H7 (cell line): ENCODE data around the gene TOGARAM1. TPM values are rescaled to one million over a fixed set of nuclear protein-coding genes. Genes with fewer than 3 reads are reported as not detected.

ENCODE experiments used
- DNase-seq: peaks from one replicate; pipeline ENCODE4 v3.0.0; 2012
- H3K27me3 ChIP-seq: 2 replicates; pipeline ENCODE4 v1.6.0; 2011; ENCODE audit warnings: mild to moderate bottlenecking, low read length; ENCODE audit not compliant: control insufficient read depth, insufficient read depth
- H3K36me3 ChIP-seq: replicated peaks from 2 replicates; pipeline ENCODE4 v1.5.1; 2011; ENCODE audit warnings: low read length; ENCODE audit not compliant: control insufficient read depth, insufficient read depth
- H3K4me3 ChIP-seq: 2 replicates; pipeline ENCODE4 v1.5.1; 2011; ENCODE audit warnings: low read depth, mild to moderate bottlenecking, control low read depth, low read length, moderate library complexity; ENCODE audit not compliant: insufficient read depth
- total RNA-seq: library from RNA; depleted of rRNA; stranded (reverse); fragments of >200 nt; shearing (Covaris generic); gene quantifications from 2 replicates; pipeline ENCODE4 v1.2.3, GENCODE V29; 2014

Gene TOGARAM1
- total RNA-seq, 1 experiment from 2014 or later, result 4.7 TPM

- Histone ChIP-seq H3K27me3 (no peaks in the 10 kb centered on the region), H3K36me3 (no peaks in the 10 kb centered on the region; the same call in 1 of the 2 replicates), H3K4me3 (no peak overlapping the region)
- no peak for DNase-seq
These were observed 82.6 kb downstream of the TOGARAM1 start for GRCh38 chr14:45044638-45045037.

DNA sequence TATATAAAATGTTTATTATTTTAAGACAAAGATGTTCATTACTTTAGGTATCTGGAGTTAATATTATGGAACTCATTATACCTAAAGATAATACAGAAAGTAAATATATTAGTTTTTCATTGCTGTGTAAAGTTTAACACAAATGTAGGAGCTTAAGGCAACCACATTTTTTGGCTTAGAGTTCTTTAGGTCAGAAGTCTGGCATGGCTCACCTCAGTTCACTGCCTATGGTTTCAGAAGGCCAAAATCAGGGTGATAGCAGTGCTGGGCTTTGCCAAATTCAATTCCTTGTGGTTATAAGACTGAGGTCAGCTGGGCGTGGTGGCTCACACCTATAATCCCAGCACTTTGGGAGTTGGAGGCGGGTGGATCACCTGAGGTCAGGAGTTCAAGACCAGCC, 86.4 kb downstream of the TOGARAM1 start:
- H3K27me3 ChIP-seq, result no peaks in the 10 kb centered on the region
- no peak overlapping the region for H3K4me3 ChIP-seq
- no peak for DNase-seq
- no peaks in the 10 kb centered on the region; the same call in 1 of the 2 replicates for H3K36me3 ChIP-seq

DNA sequence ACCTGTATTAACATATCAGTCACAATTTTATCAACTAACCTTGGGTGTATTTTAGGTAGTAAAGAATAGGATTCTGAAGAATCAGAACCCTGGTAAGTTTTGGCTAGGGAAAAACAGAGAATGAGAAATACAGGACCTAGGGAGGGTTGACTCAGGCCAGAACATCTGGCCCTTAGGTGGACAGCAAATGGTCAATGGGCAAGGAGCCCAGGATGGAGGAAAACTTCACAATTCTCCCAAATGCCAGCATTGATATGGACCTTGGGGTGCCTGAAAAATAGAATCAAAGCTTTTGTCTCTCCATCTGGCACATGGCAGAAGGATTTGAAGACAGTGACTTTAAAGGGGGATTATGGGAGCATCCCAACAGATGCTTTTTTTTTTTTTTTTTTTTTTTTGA, 89.2 kb downstream of the TOGARAM1 start:
- Histone ChIP-seq H3K4me3 (no peak overlapping the region), H3K27me3 (no peaks in the 10 kb centered on the region), H3K36me3 (no peaks in the 10 kb centered on the region; the same call in none of the 2 replicates)
- no peak for DNase-seq

DNA sequence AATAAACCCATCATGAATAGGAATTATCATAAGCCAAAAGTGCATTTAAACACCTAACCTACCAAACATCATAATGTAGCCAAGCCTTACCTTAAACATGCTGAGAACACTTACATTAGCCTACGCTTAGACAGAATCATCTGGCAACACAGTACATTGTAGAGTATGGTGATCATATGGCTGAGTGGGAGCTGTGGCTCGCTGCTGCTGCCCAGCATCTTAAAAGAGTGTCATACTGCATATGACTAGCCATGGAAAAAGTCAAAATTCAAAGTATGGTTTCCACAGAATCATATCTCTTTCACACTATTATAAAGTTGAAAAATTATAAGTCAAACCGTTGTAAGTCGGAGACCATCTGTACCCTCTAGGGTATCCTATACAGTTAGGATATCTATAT, 89.9 kb downstream of the TOGARAM1 start:
- no peak for DNase-seq
- Histone ChIP-seq H3K27me3 (no peaks in the 10 kb centered on the region), H3K4me3 (no peak overlapping the region), H3K36me3 (no peaks in the 10 kb centered on the region; the same call in 1 of the 2 replicates)

- DNase-seq, result no peak
- H3K27me3 ChIP-seq, result no peaks in the 10 kb centered on the region
- no peaks in the 10 kb centered on the region; the same call in 1 of the 2 replicates for H3K36me3 ChIP-seq
- H3K4me3 ChIP-seq, result no peak overlapping the region
These were observed 95.4 kb downstream of the TOGARAM1 start for GRCh38 chr14:45057349-45057748.

GRCh38 chr14:45057881-45058364, 95.9 kb downstream of the TOGARAM1 start:
- no peak for DNase-seq
- Histone ChIP-seq H3K27me3 (no peaks in the 10 kb centered on the region), H3K4me3 (no peak overlapping the region), H3K36me3 (no peaks in the 10 kb centered on the region; the same call in 1 of the 2 replicates)

DNA sequence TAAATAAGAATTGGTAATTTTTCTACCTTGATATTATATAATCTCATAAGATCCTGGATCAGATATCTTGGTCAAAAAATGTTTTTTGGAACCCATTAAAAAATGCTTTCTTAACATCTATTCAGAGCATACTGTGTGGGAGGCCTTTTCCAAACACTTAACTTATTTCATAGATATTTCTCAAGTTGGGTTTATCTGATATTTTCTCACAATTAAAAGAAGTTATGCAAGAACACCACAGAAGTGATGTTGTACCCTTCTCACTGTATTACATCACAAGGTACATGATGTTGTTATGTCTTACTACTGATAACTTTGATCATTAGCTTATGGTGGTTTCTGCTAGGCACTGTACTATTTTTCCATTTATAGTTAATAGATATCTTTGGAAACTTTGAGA, 98.6 kb downstream of the TOGARAM1 start:
- no peaks in the 10 kb centered on the region for H3K36me3 ChIP-seq
- no peaks in the 10 kb centered on the region for H3K27me3 ChIP-seq
- DNase-seq, result no peak
- no peak overlapping the region for H3K4me3 ChIP-seq

DNA sequence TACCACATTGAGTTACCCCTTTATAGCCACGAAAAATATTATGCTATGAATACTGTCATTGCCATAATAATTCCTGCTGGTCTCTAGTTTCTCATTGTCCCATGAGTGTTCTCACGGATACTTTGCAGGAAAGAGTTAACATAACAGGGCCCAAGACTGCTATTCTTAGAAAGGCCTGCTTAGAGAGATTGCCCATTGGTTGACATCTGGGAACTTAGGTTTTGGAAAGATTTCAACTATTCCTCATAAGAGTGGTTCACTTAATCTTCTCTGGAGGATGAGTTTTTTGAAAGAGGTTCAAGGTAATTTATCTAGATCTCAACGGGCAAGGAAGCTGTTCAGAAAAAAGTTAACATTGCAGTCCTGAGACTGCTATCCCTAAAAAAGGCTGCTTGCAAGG, 103.5 kb downstream of the TOGARAM1 start:
- Histone ChIP-seq H3K36me3 (no peaks in the 10 kb centered on the region), H3K27me3 (no peaks in the 10 kb centered on the region), H3K4me3 (no peak overlapping the region)
- no peak for DNase-seq

- no peaks in the 10 kb centered on the region for H3K36me3 ChIP-seq
- DNase-seq, result no peak
- no peaks in the 10 kb centered on the region for H3K27me3 ChIP-seq
- no peak overlapping the region for H3K4me3 ChIP-seq
These were observed 104.0 kb downstream of the TOGARAM1 start for GRCh38 chr14:45065956-45066355.

DNA sequence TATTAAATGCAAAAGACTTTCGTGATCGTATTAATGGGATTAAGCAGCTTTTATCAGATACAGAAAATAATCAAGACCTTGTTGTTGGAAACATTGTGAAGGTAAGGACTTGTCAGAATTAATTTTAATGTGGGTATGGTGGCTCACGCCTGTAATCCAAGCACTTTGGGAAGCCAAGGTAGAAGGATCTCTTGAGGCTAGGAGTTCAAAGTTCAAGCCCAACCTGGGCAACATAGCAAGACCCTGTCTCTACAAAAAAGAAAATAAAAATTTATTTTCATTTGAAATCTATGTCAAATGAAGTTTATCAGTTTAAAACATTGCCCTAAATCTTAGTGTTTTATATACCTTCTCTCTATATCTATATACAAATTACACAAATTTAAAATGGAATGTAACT, 104.7 kb downstream of the TOGARAM1 start:
- Histone ChIP-seq H3K4me3 (no peak overlapping the region), H3K36me3 (no peaks in the 10 kb centered on the region), H3K27me3 (no peaks in the 10 kb centered on the region)
- DNase-seq, result no peak

- DNase-seq, result no peak
- no peaks in the 10 kb centered on the region for H3K27me3 ChIP-seq
- H3K36me3 ChIP-seq, result no peaks in the 10 kb centered on the region
- no peak overlapping the region for H3K4me3 ChIP-seq
These were observed 106.4 kb downstream of the TOGARAM1 start for GRCh38 chr14:45068396-45068795.

DNA sequence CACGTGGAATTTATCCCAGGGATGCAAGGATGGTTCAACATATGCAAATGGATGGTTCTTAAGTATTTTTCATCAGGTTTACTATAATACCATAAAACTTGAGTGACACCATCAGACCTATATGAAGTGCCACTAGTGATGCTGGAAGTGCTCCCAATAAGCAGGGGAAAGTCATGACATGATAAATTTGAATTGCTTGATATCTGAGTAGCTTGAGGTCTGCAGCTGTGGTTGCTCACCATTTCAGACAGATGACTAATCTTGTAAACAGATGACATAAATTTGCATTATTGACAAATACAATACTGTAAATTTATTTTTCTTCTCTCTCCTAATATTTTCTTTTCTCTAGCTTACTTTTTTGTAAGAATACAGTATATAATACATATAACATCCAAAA, 108.2 kb downstream of the TOGARAM1 start:
- DNase-seq, result no peak
- Histone ChIP-seq H3K27me3 (no peaks in the 10 kb centered on the region), H3K36me3 (no peaks in the 10 kb centered on the region), H3K4me3 (no peak overlapping the region)

GRCh38 chr14:45072126-45072525, 110.1 kb downstream of the TOGARAM1 start:
- H3K4me3 ChIP-seq, result no peak overlapping the region
- no peaks in the 10 kb centered on the region for H3K36me3 ChIP-seq
- no peaks in the 10 kb centered on the region for H3K27me3 ChIP-seq
- no peak for DNase-seq

- no peak for DNase-seq
- Histone ChIP-seq H3K36me3 (no peaks in the 10 kb centered on the region), H3K27me3 (no peaks in the 10 kb centered on the region), H3K4me3 (no peak overlapping the region)
These were observed 111.4 kb downstream of the TOGARAM1 start for GRCh38 chr14:45073231-45073879.

DNA sequence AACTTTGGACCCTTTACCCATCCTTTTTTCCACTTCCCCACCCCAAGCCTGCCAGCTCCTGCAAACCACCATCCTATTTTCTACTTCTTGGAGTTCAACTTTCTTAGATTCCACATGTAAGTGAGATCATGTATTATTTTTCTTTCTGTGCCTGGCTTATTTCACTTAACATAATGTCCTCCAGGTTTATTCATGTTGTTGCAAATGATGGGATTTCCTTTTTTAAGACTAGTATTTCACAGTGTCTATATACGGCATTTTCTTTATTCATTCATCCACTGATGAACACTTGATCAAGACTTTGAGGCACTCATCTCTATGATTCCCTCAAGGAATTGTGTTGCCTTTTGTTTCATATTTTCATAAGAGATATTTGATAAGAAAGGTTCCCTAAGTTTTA, 116.3 kb downstream of the TOGARAM1 start:
- DNase-seq, result no peak
- Histone ChIP-seq H3K4me3 (no peak overlapping the region), H3K27me3 (no peaks in the 10 kb centered on the region), H3K36me3 (no peaks in the 10 kb centered on the region)
